Fibroblast of skin of right biceps (primary cell): Measurements from ENCODE around the gene GKAP1.
"Not testable (repeated sequence)": the region's sequence is repeated elsewhere in the genome, so short reads cannot be mapped to it uniquely, and the experiment has no call there.

Source experiments
- DNase-seq: peaks from one replicate; pipeline ENCODE4 v3.0.0-alpha.2; 2013

Gene GKAP1

GRCh38 chr9:83728591-83729368 is 88.8 kb downstream of the GKAP1 start:
- DNase-seq: not testable (repeated sequence)

GRCh38 chr9:83724436-83724835 is 93.1 kb downstream of the GKAP1 start:
- DNase-seq: no peak

- DNase-seq: no peak
Observed at GRCh38 chr9:83722726-83723495, 94.7 kb downstream of the GKAP1 start.

- no peak for DNase-seq
Observed at GRCh38 chr9:83721509-83721908, 96.1 kb downstream of the GKAP1 start.

- DNase-seq: no peak
Observed at GRCh38 chr9:83715794-83716193, 101.8 kb downstream of the GKAP1 start.

DNA sequence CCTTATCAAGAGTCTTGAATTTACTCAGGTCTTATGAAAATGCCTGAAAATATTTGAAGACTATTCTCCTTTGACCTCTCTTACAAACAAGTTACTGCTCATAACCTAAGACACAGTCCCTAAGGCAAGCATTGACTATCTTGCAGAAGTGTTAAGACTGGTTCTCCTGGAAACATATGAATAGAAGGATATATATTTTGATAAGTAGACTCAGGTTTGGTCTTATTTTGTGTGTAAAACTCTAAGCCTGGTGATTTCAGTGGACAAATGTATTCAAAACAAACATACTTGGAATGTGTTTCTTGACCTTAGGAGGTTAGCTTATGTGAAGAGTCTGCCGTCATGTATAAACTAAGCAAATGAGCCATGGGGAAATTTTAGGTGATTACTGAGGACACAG is 102.3 kb downstream of the GKAP1 start:
- DNase-seq: no peak

GRCh38 chr9:83714329-83714728 is 103.2 kb downstream of the GKAP1 start:
- no peak for DNase-seq

GRCh38 chr9:83708515-83709158 is 108.9 kb downstream of the GKAP1 start:
- DNase-seq: peak; percentile 38

DNA sequence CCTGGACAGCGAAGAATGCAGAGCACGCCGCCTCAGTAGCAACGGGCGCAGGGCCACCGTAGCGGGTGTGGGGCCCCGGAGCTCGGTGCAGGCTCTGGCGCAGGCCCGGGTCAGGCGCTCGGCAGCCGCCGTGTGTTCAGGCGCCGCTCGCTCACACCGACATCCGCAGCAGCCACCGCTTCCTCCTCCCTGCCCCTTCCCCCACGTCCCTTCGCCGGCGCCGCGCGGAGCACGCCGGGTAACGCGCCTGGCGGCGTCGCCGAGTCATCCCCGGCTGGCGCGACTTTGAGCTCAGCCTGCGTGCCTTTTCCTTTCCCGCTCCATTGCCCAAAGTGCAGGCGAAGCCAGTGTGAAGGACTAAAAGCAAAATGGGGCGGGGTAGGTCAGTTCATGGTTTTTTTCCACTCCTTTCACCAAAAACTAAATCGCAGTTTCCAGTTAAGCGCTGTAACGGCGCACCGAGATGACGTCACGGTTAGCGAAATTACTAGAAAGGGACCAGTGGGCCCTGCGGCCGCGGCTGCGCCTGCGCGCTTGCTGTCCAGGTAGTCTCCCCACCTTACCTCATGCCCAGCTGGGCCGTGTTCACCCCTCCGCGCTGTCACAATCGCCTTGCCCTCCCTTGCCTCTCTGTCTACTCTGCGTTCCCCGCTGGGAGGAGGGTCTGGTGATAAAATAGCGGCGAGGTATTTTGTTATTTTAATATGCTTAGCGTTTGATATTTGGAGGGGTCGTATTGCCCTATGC is 109.6 kb downstream of the GKAP1 start, which contains the start of gene UBQLN1:
UBQLN1 (minus strand) TSS at position 191 of the 747 bp plus-strand sequence. CDS start 279 bp downstream, outside the sequence.
- peak; percentile 92 for DNase-seq

DNA sequence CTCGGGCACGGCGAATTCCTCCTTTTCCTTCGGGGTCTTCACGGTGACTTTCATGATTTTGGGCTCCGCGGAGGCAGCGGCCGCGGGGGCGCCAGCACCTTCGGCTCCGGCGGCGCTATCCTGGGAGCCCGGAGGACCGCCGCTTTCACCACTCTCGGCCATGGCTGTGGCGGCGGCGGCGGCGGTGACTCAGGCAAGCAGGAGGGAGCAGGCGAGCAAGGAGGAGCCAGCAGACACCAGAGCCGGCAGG is 110.1 kb downstream of the GKAP1 start:
- DNase-seq: peak; percentile 81

DNA sequence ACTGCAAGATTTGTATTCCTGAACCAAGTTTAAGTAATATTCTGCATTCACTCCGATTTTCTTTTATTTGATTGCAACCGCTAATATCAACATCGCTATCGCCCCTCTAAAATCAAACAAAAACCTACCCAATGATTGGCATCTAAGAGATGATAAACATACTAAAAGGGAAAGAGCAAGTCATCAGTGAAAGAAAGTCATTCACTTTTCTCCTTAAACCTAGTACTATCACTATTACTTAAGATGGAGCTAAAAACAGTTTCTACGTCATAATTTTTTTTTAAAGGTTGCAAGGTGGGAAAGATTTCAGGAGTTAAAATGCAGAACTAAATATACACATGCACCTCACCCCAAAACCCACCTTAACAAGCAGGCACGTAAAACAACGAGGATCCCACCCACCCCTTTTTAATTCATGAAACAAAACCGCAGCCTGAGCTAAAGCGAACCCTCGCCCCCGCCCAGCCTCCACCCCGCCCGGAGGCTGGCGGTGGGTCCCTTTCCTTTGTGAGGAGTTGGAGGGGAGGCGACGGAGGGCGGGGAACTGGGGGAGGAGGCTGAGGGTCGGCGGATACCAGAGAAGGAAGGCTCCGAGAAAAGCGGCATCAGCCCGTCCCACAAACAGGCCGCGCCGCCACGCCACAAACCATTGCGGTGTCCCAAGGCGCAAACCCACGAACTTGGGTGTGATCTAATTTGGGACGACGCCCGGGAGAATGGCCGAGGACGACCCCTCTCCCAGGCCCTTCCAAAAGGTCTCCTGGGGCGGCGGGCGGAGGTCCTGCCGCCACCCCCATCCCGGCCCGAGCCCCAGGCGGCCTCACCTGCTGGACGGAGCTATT is 110.7 kb downstream of the GKAP1 start:
- peak; percentile 39 for DNase-seq

GRCh38 chr9:83705219-83705651 is 112.3 kb downstream of the GKAP1 start:
- DNase-seq: not testable (repeated sequence)

DNA sequence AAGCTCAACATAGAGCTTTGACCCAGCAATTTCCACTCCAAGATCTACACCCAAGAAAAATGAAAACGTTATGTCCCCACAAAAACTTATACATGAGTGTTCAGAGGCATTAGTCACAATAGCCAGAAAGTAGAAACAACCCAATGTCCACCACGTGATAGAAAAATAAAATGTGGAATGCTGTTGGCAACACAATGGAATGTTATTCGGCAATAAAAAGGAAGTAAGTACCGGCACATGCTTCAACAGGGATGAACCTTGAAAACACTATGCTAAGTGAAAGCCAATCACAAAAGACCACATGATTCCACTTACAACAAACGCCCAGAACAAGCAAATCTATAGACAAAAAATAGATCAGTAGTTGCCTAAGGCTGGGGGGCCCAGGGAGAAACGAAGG is 115.8 kb downstream of the GKAP1 start:
- peak; percentile 58 for DNase-seq

GRCh38 chr9:83701286-83701685 is 116.3 kb downstream of the GKAP1 start:
- no peak for DNase-seq

GRCh38 chr9:83699615-83700014 is 118.0 kb downstream of the GKAP1 start:
- no peak for DNase-seq

GRCh38 chr9:83698976-83699585 is 118.5 kb downstream of the GKAP1 start:
- no peak for DNase-seq

DNA sequence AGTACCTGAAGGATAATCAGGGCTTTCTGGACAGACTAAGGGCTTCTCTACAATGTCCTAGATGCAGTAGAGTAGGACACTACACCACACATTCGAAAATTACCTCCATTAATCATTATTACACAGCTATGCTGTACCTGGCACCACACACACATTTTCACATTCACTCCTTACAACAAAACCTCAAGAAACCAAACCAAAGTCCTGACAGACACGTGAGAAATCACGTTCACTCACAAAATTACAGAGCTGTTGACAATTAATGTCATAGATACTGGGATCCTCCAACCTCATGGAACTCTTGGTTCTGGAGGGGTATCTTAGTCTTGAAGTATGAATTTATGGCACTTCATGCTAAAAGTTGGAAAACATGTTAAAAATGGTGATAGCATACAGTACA is 126.1 kb downstream of the GKAP1 start:
- no peak for DNase-seq
